Esophagus muscularis mucosa (tissue), 3 donors: Measurements from ENCODE around the gene GIPC2.

Experiments
- EP300 ChIP-seq: sonication (generic); formaldehyde crosslinking; IDR thresholded peaks from one replicate; pipeline ENCODE4 v1.6.1; 2017; ENCODE audit warnings: antibody characterized with exemption
- TF ChIP-seq, protein P1 (sequence below), 3 experiments: fragments of 200-600 bp in 2 of 3; fragments of 450-650 bp in 1 of 3; sonication (generic) in 2 of 3; IDR thresholded peaks; one replicate each; pipeline ENCODE4 v1.5.1; 2017 to 2019; ENCODE audit warnings: antibody characterized with exemption in 3 of 3, mild to moderate bottlenecking in 2 of 3, moderate library complexity in 1 of 3

DNA sequence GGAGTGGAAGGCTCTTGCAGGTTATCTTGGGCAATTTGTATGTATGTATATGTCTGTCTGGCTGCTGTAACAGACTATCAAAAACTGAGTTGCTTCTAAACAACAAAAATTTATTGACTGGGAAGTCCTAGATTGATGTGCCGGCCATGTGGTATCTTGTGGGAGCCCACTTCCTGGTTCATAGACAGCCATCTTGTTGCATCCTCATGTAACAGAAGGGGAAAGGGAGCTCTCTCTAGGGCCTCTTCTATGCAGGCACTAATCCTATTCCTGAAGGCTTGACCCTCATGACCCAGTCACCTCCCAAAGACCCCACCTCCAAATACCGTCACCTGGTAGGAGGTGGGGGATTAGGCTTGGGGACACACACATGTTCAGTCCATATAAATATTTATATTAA lies 9.2 kb downstream of the GIPC2 start:
- TF ChIP-seq, protein P1, sequence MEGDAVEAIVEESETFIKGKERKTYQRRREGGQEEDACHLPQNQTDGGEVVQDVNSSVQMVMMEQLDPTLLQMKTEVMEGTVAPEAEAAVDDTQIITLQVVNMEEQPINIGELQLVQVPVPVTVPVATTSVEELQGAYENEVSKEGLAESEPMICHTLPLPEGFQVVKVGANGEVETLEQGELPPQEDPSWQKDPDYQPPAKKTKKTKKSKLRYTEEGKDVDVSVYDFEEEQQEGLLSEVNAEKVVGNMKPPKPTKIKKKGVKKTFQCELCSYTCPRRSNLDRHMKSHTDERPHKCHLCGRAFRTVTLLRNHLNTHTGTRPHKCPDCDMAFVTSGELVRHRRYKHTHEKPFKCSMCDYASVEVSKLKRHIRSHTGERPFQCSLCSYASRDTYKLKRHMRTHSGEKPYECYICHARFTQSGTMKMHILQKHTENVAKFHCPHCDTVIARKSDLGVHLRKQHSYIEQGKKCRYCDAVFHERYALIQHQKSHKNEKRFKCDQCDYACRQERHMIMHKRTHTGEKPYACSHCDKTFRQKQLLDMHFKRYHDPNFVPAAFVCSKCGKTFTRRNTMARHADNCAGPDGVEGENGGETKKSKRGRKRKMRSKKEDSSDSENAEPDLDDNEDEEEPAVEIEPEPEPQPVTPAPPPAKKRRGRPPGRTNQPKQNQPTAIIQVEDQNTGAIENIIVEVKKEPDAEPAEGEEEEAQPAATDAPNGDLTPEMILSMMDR (IDR thresholded peaks at IDR 0.05) = no peak
- TF ChIP-seq EP300 = no peak
